NCI-H82 (cell line): ENCODE measurements around the gene MAP7D2.

ENCODE experiments used
- DNase-seq: peaks from one replicate; lab custom pipeline; 2025; lab: John Stamatoyannopoulos, UW

Gene MAP7D2

DNA sequence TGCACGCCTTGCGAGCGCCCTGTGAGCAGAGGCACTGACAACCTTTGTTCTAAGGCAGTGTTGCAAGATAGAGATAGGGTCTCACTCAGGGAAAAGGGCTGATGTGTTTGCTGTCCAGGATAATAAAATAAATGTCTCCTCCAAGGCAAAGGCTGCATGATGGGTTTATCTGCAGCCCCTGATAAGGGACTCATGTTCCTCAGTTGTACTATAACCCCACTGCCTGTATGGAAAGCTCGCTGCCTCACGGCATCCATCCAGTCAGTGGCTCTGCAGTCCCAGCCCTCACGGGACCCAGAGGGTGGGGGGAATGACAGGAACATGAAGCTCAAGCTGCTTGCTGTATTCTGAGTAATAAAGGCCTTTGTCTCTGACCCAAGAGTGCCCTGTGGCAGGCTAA is 148.4 kb downstream of the MAP7D2 start:
- no peak for DNase-seq

GRCh38 chrX:19966056-19966455 is 150.7 kb downstream of the MAP7D2 start:
- DNase-seq = no peak

DNA sequence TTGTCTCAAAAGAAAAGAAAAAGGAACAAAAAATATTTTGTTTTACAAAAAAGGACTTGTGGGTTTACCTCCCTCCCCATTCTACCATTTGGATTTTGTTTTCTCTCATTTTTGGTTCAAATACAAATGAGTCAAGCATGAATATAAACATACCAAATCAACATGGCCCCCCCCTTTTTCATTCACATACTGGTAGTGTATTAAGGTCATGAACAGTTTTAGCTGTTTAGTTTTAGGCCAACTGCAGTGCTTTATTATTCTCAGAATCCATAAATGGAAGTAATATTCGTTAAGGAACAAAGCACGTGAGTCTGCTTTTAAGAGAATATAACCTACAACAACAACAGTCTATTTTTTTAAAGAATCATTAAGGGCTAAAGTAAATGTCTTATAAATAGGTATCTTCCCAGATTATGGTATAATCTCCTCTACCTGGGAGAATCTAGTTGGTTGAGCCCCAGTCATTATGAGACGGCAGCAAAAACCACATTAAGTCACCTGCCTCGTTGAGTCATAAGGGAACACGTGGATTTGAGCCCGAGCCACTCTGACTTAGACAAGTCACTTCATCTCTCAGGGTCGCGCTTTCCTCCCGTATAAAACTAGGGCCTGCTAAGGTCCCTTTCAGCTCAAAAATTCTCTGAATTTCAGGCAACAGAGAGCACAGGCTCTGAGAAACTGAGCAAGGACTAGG is 152.5 kb downstream of the MAP7D2 start:
- DNase-seq = no peak

DNA sequence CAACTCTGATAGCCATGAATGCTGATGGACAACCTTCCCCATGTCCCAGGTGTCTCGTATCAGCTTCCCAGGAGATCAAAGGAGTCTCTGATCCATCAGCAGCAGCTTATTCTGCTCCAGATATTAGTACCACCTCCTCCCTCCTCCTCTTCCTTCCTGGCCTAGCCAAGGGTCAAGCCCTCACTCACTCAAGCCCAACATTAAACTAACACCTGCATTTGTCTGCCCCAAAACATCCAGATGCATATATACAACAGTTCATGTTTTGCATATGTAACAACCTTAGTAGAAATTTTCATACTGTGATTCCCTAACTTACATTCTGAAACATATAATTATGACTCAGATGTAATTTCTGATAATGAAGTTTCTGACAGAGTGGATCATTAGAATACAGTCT is 155.8 kb downstream of the MAP7D2 start:
- no peak for DNase-seq

- DNase-seq = no peak
Observed at GRCh38 chrX:19958552-19959486, 157.9 kb downstream of the MAP7D2 start.

DNA sequence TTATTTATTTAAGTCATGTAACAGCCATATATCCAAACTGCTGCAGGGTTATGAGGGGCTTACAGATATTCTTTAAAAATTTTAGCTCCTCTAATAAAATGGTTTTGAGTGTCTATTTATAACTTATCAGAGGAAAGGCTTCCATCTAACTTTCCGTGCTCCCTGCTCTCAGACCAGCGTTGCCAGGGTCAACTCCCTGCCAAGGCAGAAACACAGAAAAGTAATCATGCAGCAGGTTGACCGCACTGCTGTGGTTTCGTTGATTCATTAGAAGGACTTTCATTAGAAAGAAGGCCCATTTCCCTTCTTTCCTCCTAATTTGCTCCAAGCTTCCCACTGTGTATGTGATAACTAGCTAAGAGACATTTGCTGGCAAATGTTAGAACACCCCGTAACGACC is 159.8 kb downstream of the MAP7D2 start:
- DNase-seq = no peak
